Measurements from ENCODE around the gene STAMBPL1. TPM values are rescaled to one million over a fixed set of nuclear protein-coding genes. Genes with fewer than 3 reads are reported as not detected.

Gene STAMBPL1
- total RNA-seq: 10 to 100 TPM; 22.3 to 24.7 TPM
- polyA plus RNA-seq: 10.6 TPM

DNA sequence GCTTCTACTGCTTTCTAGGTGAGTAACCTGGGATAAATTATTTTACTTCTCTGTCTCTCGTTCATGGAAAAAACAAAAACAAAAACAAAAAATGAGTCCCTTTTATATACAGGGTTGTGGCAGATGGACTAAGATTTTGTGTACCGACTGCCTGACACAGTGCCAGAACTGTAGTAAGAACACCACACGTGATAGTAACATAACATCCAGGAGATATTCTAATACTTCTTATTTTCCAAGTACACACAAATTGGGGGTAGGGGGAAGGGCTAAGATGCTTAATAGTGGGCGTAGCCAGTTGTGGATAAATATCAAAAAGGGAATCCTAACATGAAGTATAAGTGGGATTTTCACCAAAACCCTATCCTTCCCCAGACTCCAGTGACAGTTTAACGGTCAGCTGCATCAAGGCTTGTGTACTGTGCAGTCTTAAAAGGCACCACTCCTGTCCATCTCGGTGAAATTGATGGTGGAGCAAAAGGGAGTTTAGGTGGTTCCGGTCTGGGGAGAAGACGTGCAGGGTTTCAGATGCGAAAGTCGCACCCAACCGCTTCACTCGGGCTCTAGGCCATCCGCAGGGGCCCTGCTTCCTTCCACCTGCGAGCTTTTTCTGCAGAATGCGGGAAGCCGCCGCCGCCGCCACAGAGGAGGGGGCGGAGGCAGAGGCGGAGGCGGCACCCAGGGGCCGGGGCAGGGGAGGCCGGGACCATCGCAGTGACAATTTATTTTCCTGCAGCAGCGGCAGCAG lies at the start of gene STAMBPL1:
Gene STAMBPL1, plus strand, starts transcription at position 712 of the 748 bp plus-strand sequence. CDS start 21,464 bp downstream, outside the sequence.
- no peaks in the 10 kb centered on the region for H3K36me3 ChIP-seq (ENCODE audit: insufficient read depth, low read length)
- H3K9me3 Mint-ChIP-seq: peaks cover 0 to 2% (median 0%) of the 10 kb centered on the region in 5 donors
- H3K27ac ChIP-seq (ENCODE audit: low read depth, low read length): peak within 1 kb of the TSS; percentile 80
- H3K36me3 Mint-ChIP-seq: peaks cover 0 to 14% (median 1%) of the 10 kb centered on the region in 3 donors
- peaks cover 51 to 60% (median 55%) of the 10 kb centered on the region in 3 donors for H3K4me1 Mint-ChIP-seq
- H3K4me3 Mint-ChIP-seq: peak within 1 kb of the TSS; percentile 93 to 100 (median 98)
- H3K4me3 ChIP-seq (ENCODE audit: low read length): peak within 1 kb of the TSS; percentile 74
- H3K9me3 ChIP-seq (ENCODE audit: low read length): no peaks in the 10 kb centered on the region
- H3K4me1 ChIP-seq (ENCODE audit: insufficient read depth, low read length): peaks cover 53% of the 10 kb centered on the region
- ChIA-PET POLR2A (interaction anchor here (0.6 to 2.1 kb wide), 15 partner anchors 9 to 1017 kb away, joined by 3 to 13 read pairs (median 5); partner anchors contain the start of genes CH25H, FAS and RNLS), CTCF (interaction anchor here (0.9 to 2.4 kb wide), 7 partner anchors 9 to 55 kb away, joined by 3 to 19 read pairs (median 5); no protein-coding TSS in a partner anchor)
- H3K27me3 Mint-ChIP-seq: no peaks in the 10 kb centered on the region
- no peaks in the 10 kb centered on the region for H3K27me3 ChIP-seq (ENCODE audit: insufficient read depth, low read length, poor library complexity, severe bottlenecking)
- DNase-seq: peak; percentile 60 to 84 (median 76)
- H3K27ac Mint-ChIP-seq: peak within 1 kb of the TSS; percentile 79 to 99 (median 96)

DNA sequence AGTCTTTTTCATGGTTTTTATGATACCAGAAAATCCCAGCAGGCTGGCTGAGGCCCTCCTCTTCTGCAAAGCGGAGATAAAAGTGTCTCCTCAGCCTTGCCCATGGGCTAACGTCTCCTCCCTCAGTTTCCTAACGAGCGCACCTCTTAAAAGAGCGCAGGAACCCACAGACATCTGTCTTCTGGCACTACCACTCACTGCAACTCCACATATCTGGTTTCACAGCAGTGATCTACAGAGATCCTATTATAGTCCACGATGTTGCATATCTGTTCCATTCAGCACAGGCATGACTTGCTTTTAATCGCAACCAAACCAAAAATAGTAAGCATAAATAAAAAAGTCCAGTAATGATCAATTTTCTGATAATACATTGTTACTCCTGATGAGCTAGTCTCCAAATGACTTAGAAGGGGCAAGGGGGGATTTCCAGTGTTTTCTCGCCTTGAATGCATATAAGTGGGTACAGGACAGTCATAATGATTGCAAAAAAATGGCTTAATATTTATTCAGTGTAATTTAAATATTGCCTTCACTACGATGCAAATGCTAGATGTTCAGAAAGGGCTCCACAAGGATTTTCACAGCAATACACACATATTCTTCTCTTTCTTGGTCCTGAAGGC lies 49.3 kb upstream of the STAMBPL1 start:
- peaks cover 56% of the 10 kb centered on the region for H3K4me1 ChIP-seq (ENCODE audit: insufficient read depth, low read length)
- Mint-ChIP-seq H3K36me3 (no peaks in the 10 kb centered on the region), H3K9me3 (no peaks in the 10 kb centered on the region), H3K27me3 (no peaks in the 10 kb centered on the region), H3K27ac (peak overlapping the region in 7 of 8 donors; percentile 15 to 90 (median 64)), H3K4me1 (peaks cover 58 to 79% (median 76%) of the 10 kb centered on the region in 3 donors), H3K4me3 (peak overlapping the region in 6 of 7 donors; percentile 39 to 81 (median 56))
- CTCF ChIA-PET: interaction anchor here (1.3 to 7.0 kb wide), 7 partner anchors 8 to 146 kb away, joined by 3 to 150 read pairs (median 5); partner anchors contain the start of gene STAMBPL1
- POLR2A ChIA-PET: interaction anchor here (0.8 to 2.1 kb wide), 4 partner anchors 50 to 161 kb away, joined by 3 to 10 read pairs (median 4); partner anchors contain the start of genes FAS and STAMBPL1
- no peak overlapping the region for H3K4me3 ChIP-seq (ENCODE audit: low read length)
- no peaks in the 10 kb centered on the region for H3K27me3 ChIP-seq (ENCODE audit: insufficient read depth, low read length, poor library complexity, severe bottlenecking)
- H3K36me3 ChIP-seq (ENCODE audit: insufficient read depth, low read length): no peaks in the 10 kb centered on the region
- no peak for DNase-seq
- no peak overlapping the region for H3K27ac ChIP-seq (ENCODE audit: low read depth, low read length)
- no peaks in the 10 kb centered on the region for H3K9me3 ChIP-seq (ENCODE audit: low read length)

DNA sequence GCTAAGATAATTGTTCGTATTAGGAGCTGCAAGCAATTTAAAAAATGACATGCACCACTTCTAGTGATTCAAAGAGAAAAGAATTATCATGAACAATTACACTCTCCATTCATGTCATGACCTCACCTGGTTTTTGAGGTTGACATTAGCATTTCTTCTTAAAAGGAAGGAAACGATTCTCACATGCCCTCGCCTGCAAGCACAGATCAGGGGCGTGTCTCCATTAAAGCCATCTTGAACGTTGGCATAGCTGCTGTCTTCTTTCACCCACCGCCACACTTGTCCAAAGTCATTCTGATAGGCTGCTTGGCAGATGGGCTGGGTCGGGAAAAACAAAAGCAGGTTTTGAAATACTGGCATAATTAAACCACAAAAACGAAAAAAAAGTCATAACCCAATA lies 48.3 kb upstream of the STAMBPL1 start:
- peak; percentile 14 to 74 (median 28) for DNase-seq
- Mint-ChIP-seq H3K27me3 (no peaks in the 10 kb centered on the region), H3K9me3 (no peaks in the 10 kb centered on the region), H3K4me3 (peak overlapping the region in 6 of 7 donors; percentile 13 to 67 (median 54)), H3K27ac (peak overlapping the region; percentile 65 to 90 (median 82)), H3K36me3 (no peaks in the 10 kb centered on the region), H3K4me1 (peaks cover 48 to 69% (median 67%) of the 10 kb centered on the region in 3 donors)
- Histone ChIP-seq H3K9me3 (ENCODE audit: low read length) (no peaks in the 10 kb centered on the region), H3K4me1 (ENCODE audit: insufficient read depth, low read length) (peaks cover 47% of the 10 kb centered on the region), H3K4me3 (ENCODE audit: low read length) (no peak overlapping the region), H3K27ac (ENCODE audit: low read depth, low read length) (no peak overlapping the region), H3K27me3 (ENCODE audit: insufficient read depth, low read length, poor library complexity, severe bottlenecking) (no peaks in the 10 kb centered on the region), H3K36me3 (ENCODE audit: insufficient read depth, low read length) (no peaks in the 10 kb centered on the region)
- ChIA-PET CTCF (interaction anchor here (1.3 to 7.0 kb wide), 6 partner anchors 9 to 147 kb away, joined by 3 to 150 read pairs (median 6); partner anchors contain the start of gene STAMBPL1), POLR2A (interaction anchor here (0.8 to 2.1 kb wide), 4 partner anchors 49 to 160 kb away, joined by 3 to 10 read pairs (median 4); partner anchors contain the start of genes FAS and STAMBPL1)

DNA sequence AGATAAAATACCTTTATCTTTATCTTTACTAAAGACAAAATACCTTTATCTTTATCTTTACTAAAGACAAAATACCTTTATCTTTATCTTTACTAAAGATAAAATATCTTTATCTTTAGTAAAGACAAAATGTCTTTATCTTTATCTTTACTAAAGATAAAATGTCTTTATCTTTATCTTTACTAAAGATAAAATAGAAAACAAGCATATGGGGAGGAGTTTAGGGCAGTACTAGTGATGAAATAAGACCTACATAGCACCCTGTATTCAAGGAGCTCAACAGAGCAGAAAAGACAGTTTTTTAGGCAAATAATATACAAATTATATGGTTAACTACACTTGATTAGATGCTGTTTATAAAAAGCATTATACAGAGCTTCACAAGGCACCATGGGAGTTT lies 47.7 kb upstream of the STAMBPL1 start:
- H3K9me3 ChIP-seq (ENCODE audit: low read length): no peaks in the 10 kb centered on the region
- H3K27me3 ChIP-seq (ENCODE audit: insufficient read depth, low read length, poor library complexity, severe bottlenecking): no peaks in the 10 kb centered on the region
- no peak overlapping the region for H3K27ac ChIP-seq (ENCODE audit: low read depth, low read length)
- Mint-ChIP-seq H3K9me3 (no peaks in the 10 kb centered on the region), H3K36me3 (no peaks in the 10 kb centered on the region), H3K27me3 (no peaks in the 10 kb centered on the region), H3K4me1 (peaks cover 41 to 63% (median 60%) of the 10 kb centered on the region in 3 donors), H3K27ac (peak overlapping the region in 1 of 8 donors; percentile 90), H3K4me3 (no peak overlapping the region)
- DNase-seq: no peak
- no peaks in the 10 kb centered on the region for H3K36me3 ChIP-seq (ENCODE audit: insufficient read depth, low read length)
- H3K4me3 ChIP-seq (ENCODE audit: low read length): no peak overlapping the region
- H3K4me1 ChIP-seq (ENCODE audit: insufficient read depth, low read length): peaks cover 40% of the 10 kb centered on the region
- ChIA-PET CTCF (interaction anchor here (1.0 to 7.0 kb wide), 6 partner anchors 10 to 147 kb away, joined by 3 to 150 read pairs (median 6); partner anchors contain the start of gene STAMBPL1), POLR2A (interaction anchor here (0.8 to 2.1 kb wide), 2 partner anchors 8 to 48 kb away, joined by 3 to 10 read pairs; partner anchors contain the start of gene STAMBPL1)

DNA sequence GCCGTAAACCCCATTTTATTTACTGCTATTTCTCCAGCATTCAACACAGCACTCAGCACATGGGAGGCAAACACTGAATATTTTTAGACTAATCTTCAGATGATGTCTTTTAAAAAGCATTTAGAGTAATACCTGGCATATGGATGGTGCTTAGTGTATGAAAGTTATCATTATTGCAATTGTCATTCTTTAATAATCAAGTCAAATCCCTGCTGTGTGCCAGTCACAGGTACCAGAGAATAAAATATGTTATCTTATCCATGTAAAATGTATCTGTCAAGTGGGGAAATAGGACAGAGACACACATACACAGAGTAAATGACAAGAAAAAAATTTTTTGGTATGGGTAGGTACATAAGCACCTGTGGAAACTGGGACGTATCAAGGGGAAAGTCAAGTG lies 46.9 kb upstream of the STAMBPL1 start:
- Mint-ChIP-seq H3K27ac (peak overlapping the region in 6 of 8 donors; percentile 36 to 75 (median 60)), H3K9me3 (no peaks in the 10 kb centered on the region), H3K27me3 (no peaks in the 10 kb centered on the region), H3K4me3 (peak overlapping the region in 1 of 7 donors; percentile 49), H3K4me1 (peaks cover 36 to 57% (median 54%) of the 10 kb centered on the region in 3 donors), H3K36me3 (no peaks in the 10 kb centered on the region)
- no peak overlapping the region for H3K27ac ChIP-seq (ENCODE audit: low read depth, low read length)
- no peak for DNase-seq
- H3K4me3 ChIP-seq (ENCODE audit: low read length): no peak overlapping the region
- H3K4me1 ChIP-seq (ENCODE audit: insufficient read depth, low read length): peaks cover 38% of the 10 kb centered on the region
- H3K27me3 ChIP-seq (ENCODE audit: insufficient read depth, low read length, poor library complexity, severe bottlenecking): no peaks in the 10 kb centered on the region
- ChIA-PET POLR2A (interaction anchor here (0.8 kb wide), 1 partner anchor 9 kb away, joined by 3 read pairs; no protein-coding TSS in a partner anchor), CTCF (interaction anchor here (1.0 to 7.0 kb wide), 3 partner anchors 11 to 99 kb away, joined by 3 to 150 read pairs (median 33); no protein-coding TSS in a partner anchor)
- no peaks in the 10 kb centered on the region for H3K36me3 ChIP-seq (ENCODE audit: insufficient read depth, low read length)
- H3K9me3 ChIP-seq (ENCODE audit: low read length): no peaks in the 10 kb centered on the region

DNA sequence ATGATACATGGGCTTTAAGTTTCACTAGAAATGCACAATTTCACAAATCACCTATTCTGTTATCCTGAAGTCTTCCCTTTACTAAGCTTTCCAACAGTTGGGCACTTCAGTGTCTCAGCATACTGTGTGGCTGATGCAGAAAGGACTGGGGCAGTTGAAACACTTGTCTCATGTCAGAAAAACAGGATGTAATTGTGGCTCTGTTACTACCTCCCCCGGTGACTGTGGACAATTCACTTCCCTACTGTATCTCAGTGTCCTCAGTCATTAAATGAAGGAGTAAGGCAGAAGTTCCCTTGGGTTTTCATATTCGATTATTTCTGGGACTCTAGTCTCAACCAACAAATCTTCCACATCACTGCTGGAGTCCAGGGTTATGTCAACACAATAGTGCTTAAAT lies 46.3 kb upstream of the STAMBPL1 start:
- no peaks in the 10 kb centered on the region for H3K9me3 ChIP-seq (ENCODE audit: low read length)
- no peaks in the 10 kb centered on the region for H3K36me3 ChIP-seq (ENCODE audit: insufficient read depth, low read length)
- H3K36me3 Mint-ChIP-seq: no peaks in the 10 kb centered on the region
- H3K27ac ChIP-seq (ENCODE audit: low read depth, low read length): no peak overlapping the region
- H3K4me3 ChIP-seq (ENCODE audit: low read length): no peak overlapping the region
- H3K27me3 Mint-ChIP-seq: no peaks in the 10 kb centered on the region
- peak overlapping the region in 5 of 8 donors; percentile 9 to 73 (median 64) for H3K27ac Mint-ChIP-seq
- H3K9me3 Mint-ChIP-seq: no peaks in the 10 kb centered on the region
- no peaks in the 10 kb centered on the region for H3K27me3 ChIP-seq (ENCODE audit: insufficient read depth, low read length, poor library complexity, severe bottlenecking)
- DNase-seq: no peak
- peaks cover 38% of the 10 kb centered on the region for H3K4me1 ChIP-seq (ENCODE audit: insufficient read depth, low read length)
- ChIA-PET POLR2A (no interaction called here), CTCF (interaction anchor here (1.4 to 7.0 kb wide), 4 partner anchors 24 to 99 kb away, joined by 3 to 150 read pairs (median 26); partner anchors contain the start of gene STAMBPL1)
- H3K4me1 Mint-ChIP-seq: peaks cover 34 to 51% (median 48%) of the 10 kb centered on the region in 3 donors
- H3K4me3 Mint-ChIP-seq: peak overlapping the region in 2 of 7 donors; percentile 10 to 49

DNA sequence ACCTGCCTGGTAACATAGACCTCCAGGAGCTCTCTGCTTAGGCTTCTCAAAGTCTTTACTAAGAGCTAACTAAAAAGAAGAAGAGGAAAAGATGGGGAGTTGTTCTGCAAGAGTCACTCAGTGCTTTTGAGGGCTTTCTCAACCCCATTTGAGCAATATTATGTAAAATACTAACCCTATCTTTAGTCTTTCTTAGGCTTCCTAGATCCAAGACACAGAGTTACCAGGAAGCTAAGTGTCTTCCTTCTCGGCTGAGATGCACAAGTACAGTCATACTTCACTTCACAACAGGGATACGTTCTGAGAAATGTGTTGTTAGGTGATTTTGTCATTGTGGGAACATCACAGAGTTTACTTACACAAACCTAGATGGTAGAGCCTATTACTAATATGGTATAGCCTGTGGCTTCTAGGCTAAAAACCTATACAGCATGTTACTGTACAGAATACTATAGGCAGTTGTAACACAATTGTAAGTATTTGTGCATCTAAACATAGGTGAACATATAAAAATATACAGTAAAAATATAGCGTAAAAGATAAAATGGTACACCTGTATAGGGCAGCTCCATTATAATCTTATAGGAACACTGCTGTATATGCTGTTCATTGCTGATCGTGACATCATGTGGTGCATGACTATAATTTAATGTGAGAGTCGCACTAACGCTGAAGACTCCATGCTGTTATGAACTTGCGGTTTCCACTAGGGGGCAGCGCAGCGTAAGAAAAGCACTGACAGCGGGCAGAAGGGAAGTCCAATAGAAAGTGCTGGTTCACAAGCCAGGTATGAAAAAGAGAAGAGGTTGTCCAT lies 44.7 kb upstream of the STAMBPL1 start:
- Histone ChIP-seq H3K27ac (ENCODE audit: low read depth, low read length) (no peak overlapping the region), H3K36me3 (ENCODE audit: insufficient read depth, low read length) (no peaks in the 10 kb centered on the region), H3K4me1 (ENCODE audit: insufficient read depth, low read length) (peaks cover 38% of the 10 kb centered on the region), H3K9me3 (ENCODE audit: low read length) (no peaks in the 10 kb centered on the region), H3K27me3 (ENCODE audit: insufficient read depth, low read length, poor library complexity, severe bottlenecking) (no peaks in the 10 kb centered on the region), H3K4me3 (ENCODE audit: low read length) (no peak overlapping the region)
- no peaks in the 10 kb centered on the region for H3K27me3 Mint-ChIP-seq
- no peak overlapping the region for H3K27ac Mint-ChIP-seq
- peak; percentile 75 to 91 (median 75) for DNase-seq
- no peaks in the 10 kb centered on the region for H3K36me3 Mint-ChIP-seq
- no peak overlapping the region for H3K4me3 Mint-ChIP-seq
- CTCF ChIA-PET: interaction anchor here (0.6 to 7.0 kb wide), 43 partner anchors 9 to 383 kb away, joined by 3 to 150 read pairs (median 4); partner anchors contain the start of genes LIPN and STAMBPL1
- peaks cover 32 to 36% (median 36%) of the 10 kb centered on the region in 3 donors for H3K4me1 Mint-ChIP-seq
- H3K9me3 Mint-ChIP-seq: no peaks in the 10 kb centered on the region
- POLR2A ChIA-PET: interaction anchor here (1.2 to 1.6 kb wide), 2 partner anchors 44 to 97 kb away, joined by 6 read pairs; partner anchors contain the start of gene STAMBPL1
